Neural cell (in vitro differentiated cells): Measurements from ENCODE around the gene FYCO1. TPM values are rescaled to one million over a fixed set of nuclear protein-coding genes. Genes with fewer than 3 reads are reported as not detected.

Source experiments
- H2AFZ ChIP-seq: fragments of 200-600, 300-800 bp; sonication (generic), shearing (Covaris generic); 2 replicates; pipeline ENCODE4 v1.6.0; 2014; ENCODE audit warnings: low read depth, mild to moderate bottlenecking, antibody characterized with exemption, low read length, moderate library complexity
- H3F3A ChIP-seq: fragments of 200-600 bp; shearing (Covaris generic); 2 replicates; pipeline ENCODE4 v1.6.1; 2016; ENCODE audit warnings: mild to moderate bottlenecking, moderate library complexity, mixed read lengths, antibody characterized with exemption, low read length; ENCODE audit not compliant: insufficient read depth, poor library complexity, severe bottlenecking
- H3K27ac ChIP-seq: fragments of 200-600, 300-800 bp; sonication (generic), shearing (Covaris generic); 2 replicates; pipeline ENCODE4 v1.5.1; 2014; ENCODE audit warnings: mild to moderate bottlenecking, low read length, moderate library complexity
- H3K27me3 ChIP-seq: fragments of 300-800, 200-600 bp; sonication (generic), shearing (Covaris generic); 2 replicates; pipeline ENCODE4 v1.6.0; 2014; ENCODE audit warnings: mild to moderate bottlenecking, low read depth, low read length, moderate library complexity; ENCODE audit not compliant: insufficient read depth
- H3K36me3 ChIP-seq: fragments of 300-800, 200-600 bp; sonication (generic), shearing (Covaris generic); 2 replicates; pipeline ENCODE4 v1.5.1; 2014; ENCODE audit warnings: mild to moderate bottlenecking, antibody characterized with exemption, low read length, moderate library complexity; ENCODE audit not compliant: insufficient read depth
- H3K4me2 ChIP-seq: fragments of 300-800, 200-600 bp; sonication (generic), shearing (Covaris generic); 2 replicates; pipeline ENCODE4 v1.6.0; 2014; ENCODE audit warnings: mild to moderate bottlenecking, low read length
- H3K4me3 ChIP-seq: fragments of 300-800, 200-600 bp; sonication (generic), shearing (Covaris generic); 2 replicates; pipeline ENCODE4 v1.5.1; 2014; ENCODE audit warnings: mild to moderate bottlenecking, low read length, moderate library complexity
- H3K79me2 ChIP-seq: fragments of 200-600 bp; shearing (Covaris generic); replicated peaks from 2 replicates; pipeline ENCODE4 v1.6.0; 2014; ENCODE audit warnings: mild to moderate bottlenecking, low read length, moderate library complexity; ENCODE audit not compliant: insufficient read depth
- H3K9ac ChIP-seq: fragments of 300-800, 200-600 bp; sonication (generic), shearing (Covaris generic); 2 replicates; pipeline ENCODE4 v1.6.1; 2016; ENCODE audit warnings: mild to moderate bottlenecking, low read length, mixed read lengths
- H3K9me2 ChIP-seq: fragments of 200-600 bp; shearing (Covaris generic); 2 replicates; pipeline ENCODE4 v1.6.1; 2016; ENCODE audit warnings: mild to moderate bottlenecking, low read length, mixed read lengths; ENCODE audit not compliant: insufficient read depth
- H3K9me3 ChIP-seq: fragments of 200-600, 300-800 bp; sonication (generic), shearing (Covaris generic); 2 replicates; pipeline ENCODE4 v1.6.1; 2016; ENCODE audit warnings: mild to moderate bottlenecking, mixed run types, low read length, moderate library complexity, mixed read lengths
- H4K20me1 ChIP-seq: fragments of 200-600 bp; shearing (Covaris generic); 2 replicates; pipeline ENCODE4 v1.6.1; 2016; ENCODE audit warnings: mild to moderate bottlenecking, mixed run types; ENCODE audit not compliant: insufficient read depth
- EP300 ChIP-seq: fragments of 450-650 bp; conservative IDR thresholded peaks from 2 replicates; pipeline ENCODE4 v1.6.1; 2014; ENCODE audit warnings: antibody characterized with exemption, mild to moderate bottlenecking, moderate library complexity; ENCODE audit not compliant: poor library complexity, severe bottlenecking
- EZH2 ChIP-seq: fragments of 200-600, 300-800 bp; shearing (Covaris generic), sonication (generic); IDR thresholded peaks from 2 replicates; pipeline ENCODE4 v1.6.1; 2014; ENCODE audit warnings: antibody characterized with exemption, low read length, borderline replicate concordance, mild to moderate bottlenecking; ENCODE audit not compliant: insufficient read depth, poor library complexity, severe bottlenecking
- MXI1 ChIP-seq: fragments of 450-650 bp; conservative IDR thresholded peaks from 2 replicates; pipeline ENCODE4 v1.6.1; 2014; ENCODE audit warnings: antibody characterized with exemption, mild to moderate bottlenecking; ENCODE audit not compliant: poor library complexity, severe bottlenecking
- POLR2AphosphoS5 ChIP-seq: IDR thresholded peaks from 2 replicates; pipeline ENCODE4 v1.6.1; 2012
- RAD21 ChIP-seq: fragments of 450-650 bp; conservative IDR thresholded peaks from 2 replicates; pipeline ENCODE4 v1.6.1; 2014; ENCODE audit warnings: antibody characterized with exemption, mild to moderate bottlenecking, moderate library complexity
- SMC3 ChIP-seq: fragments of 450-650 bp; conservative IDR thresholded peaks from 2 replicates; pipeline ENCODE4 v1.6.1; 2014; ENCODE audit warnings: antibody characterized with exemption, mild to moderate bottlenecking, moderate library complexity; ENCODE audit not compliant: poor library complexity
- TAF1 ChIP-seq: IDR thresholded peaks from 2 replicates; pipeline ENCODE4 v1.6.1; 2012; ENCODE audit warnings: low read depth
- polyA plus RNA-seq: library from polyadenylated mRNA; depleted of rRNA; stranded (reverse); fragments of >200 nt; gene quantifications from 2 replicates; pipeline ENCODE4 v1.2.3, GENCODE V29; 2014
- TF ChIP-seq, protein P1 (sequence below): IDR thresholded peaks from 2 replicates; pipeline ENCODE4 v1.6.1; 2012; ENCODE audit warnings: borderline replicate concordance
- TF ChIP-seq, protein P2 (sequence below): fragments of 450-650 bp; IDR thresholded peaks from 2 replicates; pipeline ENCODE4 v1.5.1; 2014; ENCODE audit warnings: antibody characterized with exemption, mild to moderate bottlenecking, moderate library complexity; ENCODE audit not compliant: poor library complexity, severe bottlenecking

The FYCO1 gene
- polyA plus RNA-seq, 1 donor from 2014 or later, result 0.12 TPM

DNA sequence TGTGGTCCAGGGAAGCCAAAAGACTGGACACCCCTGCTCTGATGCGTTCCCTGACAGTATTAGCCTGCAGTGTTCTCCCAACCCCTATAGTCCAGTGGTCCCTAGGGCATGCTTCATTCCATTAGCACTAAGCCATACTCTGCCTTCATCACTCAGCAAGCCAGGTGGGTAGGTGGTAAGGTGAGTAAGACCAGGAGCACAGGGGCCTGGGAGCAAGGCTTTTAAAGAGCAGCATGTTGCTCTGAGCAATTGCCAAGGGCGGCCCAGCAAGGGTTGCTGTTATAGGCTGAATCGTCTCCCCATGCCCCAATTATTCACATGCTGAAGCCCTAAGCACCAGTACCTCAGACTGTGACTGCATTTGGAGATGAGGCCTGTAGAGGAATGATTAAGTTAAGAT is 41.3 kb downstream of the FYCO1 start:
- Histone ChIP-seq H2AFZ (no peak overlapping the region), H3K27ac (no peak overlapping the region), H3K79me2 (no peaks in the 10 kb centered on the region), H3K9me3 (no peaks in the 10 kb centered on the region), H3K27me3 (no peaks in the 10 kb centered on the region), H3K4me2 (no peak overlapping the region), H3K36me3 (no peaks in the 10 kb centered on the region), H3K9ac (no peak overlapping the region), H3K9me2 (no peaks in the 10 kb centered on the region), H3F3A (no peaks in the 10 kb centered on the region), H4K20me1 (no peaks in the 10 kb centered on the region), H3K4me3 (no peak overlapping the region)
- TF ChIP-seq EP300 (no peak), POLR2AphosphoS5 (no peak), MXI1 (no peak), RAD21 (no peak), EZH2 (no peak), SMC3 (no peak), TAF1 (no peak)
- TF ChIP-seq, protein P1, sequence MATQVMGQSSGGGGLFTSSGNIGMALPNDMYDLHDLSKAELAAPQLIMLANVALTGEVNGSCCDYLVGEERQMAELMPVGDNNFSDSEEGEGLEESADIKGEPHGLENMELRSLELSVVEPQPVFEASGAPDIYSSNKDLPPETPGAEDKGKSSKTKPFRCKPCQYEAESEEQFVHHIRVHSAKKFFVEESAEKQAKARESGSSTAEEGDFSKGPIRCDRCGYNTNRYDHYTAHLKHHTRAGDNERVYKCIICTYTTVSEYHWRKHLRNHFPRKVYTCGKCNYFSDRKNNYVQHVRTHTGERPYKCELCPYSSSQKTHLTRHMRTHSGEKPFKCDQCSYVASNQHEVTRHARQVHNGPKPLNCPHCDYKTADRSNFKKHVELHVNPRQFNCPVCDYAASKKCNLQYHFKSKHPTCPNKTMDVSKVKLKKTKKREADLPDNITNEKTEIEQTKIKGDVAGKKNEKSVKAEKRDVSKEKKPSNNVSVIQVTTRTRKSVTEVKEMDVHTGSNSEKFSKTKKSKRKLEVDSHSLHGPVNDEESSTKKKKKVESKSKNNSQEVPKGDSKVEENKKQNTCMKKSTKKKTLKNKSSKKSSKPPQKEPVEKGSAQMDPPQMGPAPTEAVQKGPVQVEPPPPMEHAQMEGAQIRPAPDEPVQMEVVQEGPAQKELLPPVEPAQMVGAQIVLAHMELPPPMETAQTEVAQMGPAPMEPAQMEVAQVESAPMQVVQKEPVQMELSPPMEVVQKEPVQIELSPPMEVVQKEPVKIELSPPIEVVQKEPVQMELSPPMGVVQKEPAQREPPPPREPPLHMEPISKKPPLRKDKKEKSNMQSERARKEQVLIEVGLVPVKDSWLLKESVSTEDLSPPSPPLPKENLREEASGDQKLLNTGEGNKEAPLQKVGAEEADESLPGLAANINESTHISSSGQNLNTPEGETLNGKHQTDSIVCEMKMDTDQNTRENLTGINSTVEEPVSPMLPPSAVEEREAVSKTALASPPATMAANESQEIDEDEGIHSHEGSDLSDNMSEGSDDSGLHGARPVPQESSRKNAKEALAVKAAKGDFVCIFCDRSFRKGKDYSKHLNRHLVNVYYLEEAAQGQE, result no peak
- TF ChIP-seq, protein P2, sequence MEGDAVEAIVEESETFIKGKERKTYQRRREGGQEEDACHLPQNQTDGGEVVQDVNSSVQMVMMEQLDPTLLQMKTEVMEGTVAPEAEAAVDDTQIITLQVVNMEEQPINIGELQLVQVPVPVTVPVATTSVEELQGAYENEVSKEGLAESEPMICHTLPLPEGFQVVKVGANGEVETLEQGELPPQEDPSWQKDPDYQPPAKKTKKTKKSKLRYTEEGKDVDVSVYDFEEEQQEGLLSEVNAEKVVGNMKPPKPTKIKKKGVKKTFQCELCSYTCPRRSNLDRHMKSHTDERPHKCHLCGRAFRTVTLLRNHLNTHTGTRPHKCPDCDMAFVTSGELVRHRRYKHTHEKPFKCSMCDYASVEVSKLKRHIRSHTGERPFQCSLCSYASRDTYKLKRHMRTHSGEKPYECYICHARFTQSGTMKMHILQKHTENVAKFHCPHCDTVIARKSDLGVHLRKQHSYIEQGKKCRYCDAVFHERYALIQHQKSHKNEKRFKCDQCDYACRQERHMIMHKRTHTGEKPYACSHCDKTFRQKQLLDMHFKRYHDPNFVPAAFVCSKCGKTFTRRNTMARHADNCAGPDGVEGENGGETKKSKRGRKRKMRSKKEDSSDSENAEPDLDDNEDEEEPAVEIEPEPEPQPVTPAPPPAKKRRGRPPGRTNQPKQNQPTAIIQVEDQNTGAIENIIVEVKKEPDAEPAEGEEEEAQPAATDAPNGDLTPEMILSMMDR, result no peak

DNA sequence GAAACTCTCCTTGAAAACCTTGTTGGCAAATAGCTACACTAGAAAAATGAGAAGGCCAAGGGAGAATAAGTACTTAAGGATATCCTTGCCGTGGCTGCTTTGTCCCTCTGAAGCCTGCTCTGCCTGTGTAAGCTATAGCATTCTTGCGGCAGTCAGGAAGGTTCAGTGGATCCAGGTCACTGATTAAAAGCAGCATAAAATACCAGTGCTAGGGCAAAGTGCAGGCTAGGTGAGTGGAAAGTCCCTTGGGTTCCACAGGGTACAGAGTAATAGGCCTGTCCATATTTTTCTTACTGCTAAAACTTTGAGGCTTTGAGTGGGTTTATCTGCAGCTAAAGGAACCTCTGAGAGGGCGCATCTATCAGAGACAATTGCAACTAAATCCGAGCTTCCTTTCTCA is 42.1 kb downstream of the FYCO1 start:
- TF ChIP-seq, protein P2, result no peak
- TF ChIP-seq TAF1 (no peak), POLR2AphosphoS5 (no peak), EP300 (no peak), EZH2 (no peak), RAD21 (no peak), MXI1 (no peak), SMC3 (no peak)
- TF ChIP-seq, protein P1, result no peak
- no peak overlapping the region for H3K4me3 ChIP-seq
- H3K4me2 ChIP-seq, result no peak overlapping the region
- H3K79me2 ChIP-seq, result no peaks in the 10 kb centered on the region
- no peak overlapping the region for H2AFZ ChIP-seq
- no peak overlapping the region for H3K9ac ChIP-seq
- H4K20me1 ChIP-seq, result no peaks in the 10 kb centered on the region
- H3K27ac ChIP-seq, result no peak overlapping the region
- no peaks in the 10 kb centered on the region for H3K36me3 ChIP-seq
- no peaks in the 10 kb centered on the region for H3K9me2 ChIP-seq
- no peaks in the 10 kb centered on the region for H3F3A ChIP-seq
- no peaks in the 10 kb centered on the region for H3K9me3 ChIP-seq
- no peaks in the 10 kb centered on the region for H3K27me3 ChIP-seq
